KMS-11 (cell line): ENCODE results near the gene LIPK.

Source experiments
- H2AFZ ChIP-seq: fragments of 200-600 bp; sonication (generic); 2 replicates; pipeline ENCODE4 v1.6.1; 2016; ENCODE audit warnings: antibody characterized with exemption, mixed run types, low read depth
- H3K27ac ChIP-seq: fragments of 200-600 bp; sonication (generic); 2 replicates; pipeline ENCODE4 v1.6.1; 2016; ENCODE audit warnings: mild to moderate bottlenecking, mixed run types
- H3K27me3 ChIP-seq: fragments of 200-600 bp; sonication (generic); 2 replicates; pipeline ENCODE4 v1.6.1; 2017; ENCODE audit warnings: mild to moderate bottlenecking, low read depth, mixed run types, moderate library complexity; ENCODE audit not compliant: insufficient read depth
- H3K36me3 ChIP-seq: fragments of 200-600 bp; sonication (generic); 2 replicates; pipeline ENCODE4 v1.6.1; 2017; ENCODE audit warnings: mild to moderate bottlenecking, mixed run types; ENCODE audit not compliant: insufficient read depth
- H3K4me1 ChIP-seq: fragments of 200-600 bp; sonication (generic); 2 replicates; pipeline ENCODE4 v1.6.1; 2016; ENCODE audit warnings: mild to moderate bottlenecking, low read depth, mixed run types; ENCODE audit not compliant: poor library complexity, severe bottlenecking
- H3K4me2 ChIP-seq: fragments of 200-600 bp; sonication (generic); 2 replicates; pipeline ENCODE4 v1.7.0; 2016; ENCODE audit warnings: mild to moderate bottlenecking, mixed run types
- H3K4me3 ChIP-seq: fragments of 200-600 bp; sonication (generic); IDR thresholded peaks from 2 replicates; pipeline ENCODE4 v1.6.1; 2017; ENCODE audit warnings: low read depth, low read length, mixed read lengths; ENCODE audit not compliant: insufficient read depth
- H3K79me2 ChIP-seq: fragments of 200-600 bp; sonication (generic); 2 replicates; pipeline ENCODE4 v1.6.1; 2016; ENCODE audit warnings: low read depth, mixed run types; ENCODE audit not compliant: insufficient read depth
- H3K9ac ChIP-seq: fragments of 200-600 bp; sonication (generic); 2 replicates; pipeline ENCODE4 v1.6.1; 2016; ENCODE audit warnings: mild to moderate bottlenecking, mixed run types
- H4K20me1 ChIP-seq: fragments of 200-600 bp; sonication (generic); 2 replicates; pipeline ENCODE4 v1.6.1; 2016; ENCODE audit warnings: mild to moderate bottlenecking, mixed run types; ENCODE audit not compliant: insufficient read depth
- CTCF ChIP-seq: fragments of 200-600 bp; sonication (generic); conservative IDR thresholded peaks from 2 replicates; pipeline ENCODE4 v1.6.1; 2017; ENCODE audit warnings: low read depth, mild to moderate bottlenecking, antibody characterized with exemption, low read length, moderate library complexity, mixed read lengths

Gene LIPK

DNA sequence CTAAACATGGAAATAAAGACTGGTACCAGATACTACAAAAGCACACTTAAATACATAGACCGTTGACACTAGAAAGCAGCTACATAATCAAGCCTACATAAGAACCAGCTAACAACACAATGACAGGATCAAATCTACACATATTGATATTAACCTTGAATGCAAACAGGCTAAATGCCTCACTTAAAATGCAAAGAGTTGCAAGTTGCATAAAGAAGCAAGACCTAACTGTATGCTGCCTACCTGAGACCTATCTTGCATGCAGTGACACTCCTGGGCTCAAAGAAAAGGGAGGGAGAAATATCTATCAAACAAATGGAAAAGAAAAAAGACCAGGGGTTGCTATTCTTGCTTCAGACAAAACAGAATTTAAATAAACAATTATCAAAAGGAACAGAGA is 39.6 kb downstream of the LIPK start:
- Histone ChIP-seq H3K79me2 (no peaks in the 10 kb centered on the region), H3K4me3 (no peak overlapping the region), H3K4me1 (no peaks in the 10 kb centered on the region), H3K36me3 (no peaks in the 10 kb centered on the region), H4K20me1 (no peaks in the 10 kb centered on the region), H3K9ac (no peak overlapping the region), H2AFZ (no peak overlapping the region), H3K27me3 (no peaks in the 10 kb centered on the region), H3K27ac (no peak overlapping the region), H3K4me2 (no peak overlapping the region)
- TF ChIP-seq CTCF = no peak

- Histone ChIP-seq H3K9ac (no peak overlapping the region), H4K20me1 (no peaks in the 10 kb centered on the region), H3K4me1 (no peaks in the 10 kb centered on the region), H3K27me3 (no peaks in the 10 kb centered on the region), H3K4me3 (no peak overlapping the region), H3K36me3 (no peaks in the 10 kb centered on the region), H3K79me2 (no peaks in the 10 kb centered on the region), H2AFZ (no peak overlapping the region), H3K4me2 (no peak overlapping the region), H3K27ac (no peak overlapping the region)
- no peak for TF ChIP-seq CTCF
Measured at GRCh38 chr10:88754287-88754686, 48.2 kb downstream of the LIPK start.

DNA sequence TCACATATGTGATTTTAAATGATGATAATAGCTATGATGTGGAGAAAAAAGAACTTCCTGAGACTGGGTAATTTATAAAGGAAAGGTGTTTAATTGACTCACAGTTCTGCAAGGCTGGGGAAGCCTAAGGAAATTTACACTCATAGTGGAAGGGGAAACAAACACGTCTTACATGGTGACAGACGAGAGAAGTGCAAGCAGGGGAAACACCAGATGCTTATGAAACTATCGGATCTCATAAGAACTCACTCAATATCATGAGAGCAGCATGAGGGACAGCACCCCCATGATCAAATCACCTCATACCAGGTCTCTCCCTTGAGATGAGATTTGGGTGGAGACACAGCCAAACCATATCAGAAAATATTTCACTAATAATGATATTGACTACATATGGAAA is 49.7 kb downstream of the LIPK start:
- Histone ChIP-seq H3K79me2 (no peaks in the 10 kb centered on the region), H2AFZ (no peak overlapping the region), H3K4me2 (no peak overlapping the region), H3K4me1 (no peaks in the 10 kb centered on the region), H3K27me3 (no peaks in the 10 kb centered on the region), H3K4me3 (no peak overlapping the region), H3K9ac (no peak overlapping the region), H3K36me3 (no peaks in the 10 kb centered on the region), H3K27ac (no peak overlapping the region), H4K20me1 (no peaks in the 10 kb centered on the region)
- TF ChIP-seq CTCF = no peak

DNA sequence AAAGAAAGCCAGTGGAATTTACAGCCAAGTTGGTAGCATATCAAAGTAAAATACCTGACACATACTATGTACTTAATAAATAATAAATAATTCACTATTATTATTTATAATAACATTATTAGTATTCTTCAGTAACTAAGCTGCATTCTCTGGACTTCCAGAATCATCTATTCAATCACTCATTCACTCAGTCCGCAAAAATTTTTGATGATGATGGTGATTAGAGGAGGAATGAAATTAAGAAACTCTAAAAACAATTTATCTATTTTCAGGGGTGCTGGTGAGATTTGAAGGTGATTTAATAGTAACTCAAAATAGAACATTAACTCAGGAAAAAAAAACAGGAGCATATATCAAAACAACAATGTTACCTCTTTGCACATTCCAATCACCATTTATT is 50.6 kb downstream of the LIPK start:
- no peaks in the 10 kb centered on the region for H3K27me3 ChIP-seq
- H3K4me2 ChIP-seq = no peak overlapping the region
- H3K4me3 ChIP-seq = no peak overlapping the region
- no peaks in the 10 kb centered on the region for H3K36me3 ChIP-seq
- H4K20me1 ChIP-seq = no peaks in the 10 kb centered on the region
- H3K4me1 ChIP-seq = no peaks in the 10 kb centered on the region
- H3K79me2 ChIP-seq = no peaks in the 10 kb centered on the region
- no peak for TF ChIP-seq CTCF
- no peak overlapping the region for H3K27ac ChIP-seq
- no peak overlapping the region for H2AFZ ChIP-seq
- H3K9ac ChIP-seq = no peak overlapping the region
